Nephron progenitor cell (in vitro differentiated cells): ENCODE results near the gene ATP5PB.

ENCODE experiments used
- DNase-seq: peaks from one replicate; pipeline ENCODE4 v3.0.0; 2021
- H3K27ac Mint-ChIP-seq: 2 replicates; pipeline ENCODE4 v1.8.0; 2021; ENCODE audit warnings: mild to moderate bottlenecking, moderate library complexity, mixed read lengths
- H3K27me3 Mint-ChIP-seq: 2 replicates; pipeline ENCODE4 v1.8.0; 2021; ENCODE audit warnings: mild to moderate bottlenecking, low read depth, mixed read lengths; ENCODE audit not compliant: poor library complexity
- H3K36me3 Mint-ChIP-seq: 2 replicates; pipeline ENCODE4 v1.8.0; 2021; ENCODE audit warnings: low read depth, mixed read lengths
- H3K4me1 Mint-ChIP-seq: 2 replicates; pipeline ENCODE4 v1.8.0; 2021; ENCODE audit warnings: mixed read lengths
- H3K4me3 Mint-ChIP-seq: 2 replicates; pipeline ENCODE4 v1.8.0; 2021; ENCODE audit warnings: mild to moderate bottlenecking, moderate library complexity, mixed read lengths
- H3K9me3 Mint-ChIP-seq: 2 replicates; pipeline ENCODE4 v1.8.0; 2021; ENCODE audit warnings: mild to moderate bottlenecking, moderate library complexity, mixed read lengths
- CTCF ChIP-seq: fragments of 200-600 bp; sonication (generic); IDR thresholded peaks from 2 replicates; pipeline ENCODE4 v1.5.0; 2021; ENCODE audit warnings: antibody characterized with exemption

ATP5PB gene

GRCh38 chr1:111481387-111482221 is 32.3 kb downstream of the ATP5PB start:
- Mint-ChIP-seq H3K4me1 (peaks cover 19% of the 10 kb centered on the region), H3K27me3 (peaks cover 7% of the 10 kb centered on the region), H3K36me3 (no peaks in the 10 kb centered on the region), H3K9me3 (no peaks in the 10 kb centered on the region), H3K27ac (no peak overlapping the region), H3K4me3 (no peak overlapping the region)
- peak; percentile 64 for TF ChIP-seq CTCF
- peak; percentile 69 for DNase-seq

- Mint-ChIP-seq H3K27me3 (peaks cover 11% of the 10 kb centered on the region), H3K27ac (no peak overlapping the region), H3K9me3 (no peaks in the 10 kb centered on the region), H3K4me3 (no peak overlapping the region), H3K4me1 (peaks cover 15% of the 10 kb centered on the region), H3K36me3 (no peaks in the 10 kb centered on the region)
- no peak for DNase-seq
- no peak for TF ChIP-seq CTCF
Measured at GRCh38 chr1:111483166-111483565, 33.9 kb downstream of the ATP5PB start.

- Mint-ChIP-seq H3K36me3 (no peaks in the 10 kb centered on the region), H3K9me3 (no peaks in the 10 kb centered on the region), H3K4me1 (peaks cover 15% of the 10 kb centered on the region), H3K27me3 (peaks cover 11% of the 10 kb centered on the region), H3K27ac (no peak overlapping the region), H3K4me3 (no peak overlapping the region)
- no peak for TF ChIP-seq CTCF
- no peak for DNase-seq
Measured at GRCh38 chr1:111483876-111484275, 34.6 kb downstream of the ATP5PB start.

- H3K36me3 Mint-ChIP-seq, result no peaks in the 10 kb centered on the region
- H3K27me3 Mint-ChIP-seq, result peaks cover 11% of the 10 kb centered on the region
- H3K4me1 Mint-ChIP-seq, result peaks cover 15% of the 10 kb centered on the region
- no peak overlapping the region for H3K27ac Mint-ChIP-seq
- H3K4me3 Mint-ChIP-seq, result no peak overlapping the region
- DNase-seq, result no peak
- H3K9me3 Mint-ChIP-seq, result no peaks in the 10 kb centered on the region
- no peak for TF ChIP-seq CTCF
Measured at GRCh38 chr1:111484391-111485026, 35.2 kb downstream of the ATP5PB start.

GRCh38 chr1:111486431-111486830 is 37.2 kb downstream of the ATP5PB start:
- DNase-seq, result no peak
- Mint-ChIP-seq H3K4me3 (no peak overlapping the region), H3K27ac (no peak overlapping the region), H3K4me1 (peaks cover 13% of the 10 kb centered on the region), H3K9me3 (no peaks in the 10 kb centered on the region), H3K36me3 (no peaks in the 10 kb centered on the region), H3K27me3 (peaks cover 7% of the 10 kb centered on the region)
- TF ChIP-seq CTCF, result no peak

GRCh38 chr1:111487133-111487532 is 37.9 kb downstream of the ATP5PB start:
- Mint-ChIP-seq H3K4me1 (peaks cover 6% of the 10 kb centered on the region), H3K4me3 (no peak overlapping the region), H3K27ac (no peak overlapping the region), H3K36me3 (no peaks in the 10 kb centered on the region), H3K9me3 (no peaks in the 10 kb centered on the region), H3K27me3 (peaks cover 7% of the 10 kb centered on the region)
- TF ChIP-seq CTCF, result no peak
- DNase-seq, result no peak
